ENCODE results near the gene RHEX.

DNA sequence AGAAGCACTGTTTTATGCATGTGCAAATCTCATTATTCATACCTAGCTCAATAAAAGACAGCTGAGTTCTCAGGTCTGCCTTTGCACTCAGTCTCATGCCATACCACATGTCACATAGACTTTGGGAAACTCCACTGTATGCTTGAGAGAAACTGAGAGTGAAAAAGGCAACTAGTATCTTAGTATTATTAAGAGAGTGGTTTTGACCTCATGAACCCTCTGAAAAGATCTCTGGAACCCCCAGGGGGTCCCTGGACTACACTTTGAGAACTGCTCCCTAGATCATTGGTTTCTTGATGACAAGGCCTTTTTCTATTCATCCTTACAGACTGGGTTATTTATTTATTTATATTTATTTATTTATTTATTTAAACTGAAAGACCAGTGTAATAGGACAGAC lies 3.7 kb upstream of the RHEX start:
- TF ChIP-seq, protein P1, sequence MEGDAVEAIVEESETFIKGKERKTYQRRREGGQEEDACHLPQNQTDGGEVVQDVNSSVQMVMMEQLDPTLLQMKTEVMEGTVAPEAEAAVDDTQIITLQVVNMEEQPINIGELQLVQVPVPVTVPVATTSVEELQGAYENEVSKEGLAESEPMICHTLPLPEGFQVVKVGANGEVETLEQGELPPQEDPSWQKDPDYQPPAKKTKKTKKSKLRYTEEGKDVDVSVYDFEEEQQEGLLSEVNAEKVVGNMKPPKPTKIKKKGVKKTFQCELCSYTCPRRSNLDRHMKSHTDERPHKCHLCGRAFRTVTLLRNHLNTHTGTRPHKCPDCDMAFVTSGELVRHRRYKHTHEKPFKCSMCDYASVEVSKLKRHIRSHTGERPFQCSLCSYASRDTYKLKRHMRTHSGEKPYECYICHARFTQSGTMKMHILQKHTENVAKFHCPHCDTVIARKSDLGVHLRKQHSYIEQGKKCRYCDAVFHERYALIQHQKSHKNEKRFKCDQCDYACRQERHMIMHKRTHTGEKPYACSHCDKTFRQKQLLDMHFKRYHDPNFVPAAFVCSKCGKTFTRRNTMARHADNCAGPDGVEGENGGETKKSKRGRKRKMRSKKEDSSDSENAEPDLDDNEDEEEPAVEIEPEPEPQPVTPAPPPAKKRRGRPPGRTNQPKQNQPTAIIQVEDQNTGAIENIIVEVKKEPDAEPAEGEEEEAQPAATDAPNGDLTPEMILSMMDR (IDR thresholded peaks at IDR 0.05), result no peak
- TF ChIP-seq POLR2A (IDR thresholded peaks at IDR 0.05), result no peak

All from lower leg skin (tissue), 3 donors.